SU-DHL-6 (cell line): ENCODE measurements around the gene NTSR2.

Experiments
- H2AFZ ChIP-seq: fragments of 200-600 bp; sonication (generic); 2 replicates; pipeline ENCODE4 v1.6.1; 2014; ENCODE audit warnings: low read depth, mild to moderate bottlenecking, moderate library complexity, mixed read lengths, antibody characterized with exemption, low read length; ENCODE audit not compliant: severe bottlenecking
- H3F3A ChIP-seq: fragments of 200-600 bp; shearing (Covaris generic); 2 replicates; pipeline ENCODE4 v1.6.0; 2016; ENCODE audit warnings: antibody characterized with exemption, mild to moderate bottlenecking; ENCODE audit not compliant: insufficient read depth
- H3K27ac ChIP-seq: fragments of 200-600 bp; sonication (generic); 2 replicates; pipeline ENCODE4 v1.5.1; 2016; ENCODE audit warnings: low read depth, mild to moderate bottlenecking, low read length, moderate library complexity, mixed read lengths
- H3K27me3 ChIP-seq: fragments of 200-600 bp; sonication (generic), shearing (Covaris generic); 2 replicates; pipeline ENCODE4 v1.6.0; 2014; ENCODE audit warnings: mild to moderate bottlenecking, low read length
- H3K36me3 ChIP-seq: fragments of 200-600 bp; sonication (generic); 2 replicates; pipeline ENCODE4 v1.6.1; 2014; ENCODE audit warnings: mild to moderate bottlenecking, low read length, mixed read lengths
- H3K4me2 ChIP-seq: fragments of 300-600, 200-600 bp; shearing (Covaris generic), sonication (generic); 2 replicates; pipeline ENCODE4 v1.6.0; 2014; ENCODE audit warnings: low read length, low read depth, mild to moderate bottlenecking; ENCODE audit not compliant: poor library complexity, severe bottlenecking
- H3K4me3 ChIP-seq: fragments of 200-600 bp; sonication (generic); 2 replicates; pipeline ENCODE4 v1.5.1; 2014; ENCODE audit warnings: antibody characterized with exemption, low read length, mild to moderate bottlenecking, mixed read lengths; ENCODE audit not compliant: insufficient read depth, poor library complexity, severe bottlenecking
- H3K79me2 ChIP-seq: fragments of 200-600 bp; sonication (generic); 2 replicates; pipeline ENCODE4 v1.6.1; 2014; ENCODE audit warnings: mild to moderate bottlenecking, low read length, moderate library complexity; ENCODE audit not compliant: insufficient read depth
- H3K9ac ChIP-seq: fragments of 200-600 bp; sonication (generic); 2 replicates; pipeline ENCODE4 v1.7.0; 2014; ENCODE audit warnings: mild to moderate bottlenecking, low read length
- H3K9me2 ChIP-seq: fragments of 200-600 bp; sonication (generic); replicated peaks from 2 replicates; pipeline ENCODE4 v1.6.1; 2014; ENCODE audit warnings: low read length; ENCODE audit not compliant: insufficient read depth
- H3K9me3 ChIP-seq: fragments of 200-600 bp; sonication (generic); 2 replicates; pipeline ENCODE4 v1.6.1; 2014; ENCODE audit warnings: low read length, mixed read lengths; ENCODE audit not compliant: insufficient read depth
- H4K20me1 ChIP-seq: fragments of 200-600 bp; sonication (generic); 2 replicates; pipeline ENCODE4 v1.6.1; 2014; ENCODE audit warnings: low read depth, mild to moderate bottlenecking, antibody characterized with exemption, low read length, moderate library complexity, mixed read lengths
- CTCF ChIP-seq: fragments of 200-600 bp; sonication (generic); IDR thresholded peaks from one replicate; pipeline ENCODE4 v1.5.1; 2017; ENCODE audit warnings: antibody characterized with exemption, mild to moderate bottlenecking, low read length, moderate library complexity; ENCODE audit not compliant: insufficient read depth, poor library complexity, severe bottlenecking
- EZH2phosphoT487 ChIP-seq: fragments of 200-600 bp; sonication (generic), shearing (Covaris generic); conservative IDR thresholded peaks from 2 replicates; pipeline ENCODE4 v1.6.1; 2018; ENCODE audit warnings: mild to moderate bottlenecking, antibody characterized with exemption, low read length, moderate library complexity, mixed read lengths

Gene NTSR2

GRCh38 chr2:11633923-11634478 is 36.0 kb downstream of the NTSR2 start:
- H3F3A ChIP-seq: no peaks in the 10 kb centered on the region
- no peaks in the 10 kb centered on the region for H4K20me1 ChIP-seq
- H3K36me3 ChIP-seq: no peaks in the 10 kb centered on the region
- H3K9me2 ChIP-seq: no peaks in the 10 kb centered on the region
- no peaks in the 10 kb centered on the region for H3K27me3 ChIP-seq
- H3K27ac ChIP-seq: no peak overlapping the region
- no peak for TF ChIP-seq EZH2phosphoT487
- H2AFZ ChIP-seq: no peak overlapping the region
- H3K9ac ChIP-seq: no peak overlapping the region
- no peak overlapping the region for H3K4me3 ChIP-seq
- no peaks in the 10 kb centered on the region for H3K79me2 ChIP-seq
- H3K9me3 ChIP-seq: no peaks in the 10 kb centered on the region
- H3K4me2 ChIP-seq: no peak overlapping the region

- Histone ChIP-seq H3K9me3 (no peaks in the 10 kb centered on the region), H3K4me2 (no peak overlapping the region), H3K79me2 (no peaks in the 10 kb centered on the region), H3F3A (no peaks in the 10 kb centered on the region), H3K4me3 (no peak overlapping the region), H3K27ac (no peak overlapping the region), H3K9me2 (no peaks in the 10 kb centered on the region), H2AFZ (no peak overlapping the region), H3K27me3 (no peaks in the 10 kb centered on the region), H4K20me1 (no peaks in the 10 kb centered on the region), H3K9ac (no peak overlapping the region), H3K36me3 (no peaks in the 10 kb centered on the region)
- TF ChIP-seq CTCF (no peak), EZH2phosphoT487 (no peak)
Measured at GRCh38 chr2:11631462-11631861, 38.5 kb downstream of the NTSR2 start.

- no peaks in the 10 kb centered on the region for H3K9me2 ChIP-seq
- no peak overlapping the region for H3K9ac ChIP-seq
- H4K20me1 ChIP-seq: no peaks in the 10 kb centered on the region
- H3K4me2 ChIP-seq: no peak overlapping the region
- H3K27me3 ChIP-seq: no peaks in the 10 kb centered on the region
- no peak overlapping the region for H3K4me3 ChIP-seq
- H3K36me3 ChIP-seq: no peaks in the 10 kb centered on the region
- no peaks in the 10 kb centered on the region for H3K9me3 ChIP-seq
- H3K27ac ChIP-seq: no peak overlapping the region
- H3F3A ChIP-seq: no peaks in the 10 kb centered on the region
- no peaks in the 10 kb centered on the region for H3K79me2 ChIP-seq
- TF ChIP-seq CTCF: no peak
- H2AFZ ChIP-seq: no peak overlapping the region
Measured at GRCh38 chr2:11630855-11631254, 39.1 kb downstream of the NTSR2 start.

GRCh38 chr2:11629851-11630250 is 40.1 kb downstream of the NTSR2 start:
- no peak overlapping the region for H2AFZ ChIP-seq
- no peak overlapping the region for H3K4me2 ChIP-seq
- no peaks in the 10 kb centered on the region for H3K79me2 ChIP-seq
- no peaks in the 10 kb centered on the region for H3F3A ChIP-seq
- no peak overlapping the region for H3K9ac ChIP-seq
- H4K20me1 ChIP-seq: no peaks in the 10 kb centered on the region
- H3K27me3 ChIP-seq: no peaks in the 10 kb centered on the region
- H3K9me3 ChIP-seq: no peaks in the 10 kb centered on the region
- no peak overlapping the region for H3K27ac ChIP-seq
- TF ChIP-seq EZH2phosphoT487: no peak
- TF ChIP-seq CTCF: no peak
- no peaks in the 10 kb centered on the region for H3K9me2 ChIP-seq
- no peaks in the 10 kb centered on the region for H3K36me3 ChIP-seq
- H3K4me3 ChIP-seq: no peak overlapping the region
